Skeletal muscle tissue (tissue), 4 donors: ENCODE data around the gene KLRC2. TPM values are rescaled to one million over a fixed set of nuclear protein-coding genes. Genes with fewer than 3 reads are reported as not detected.
"Not testable (repeated sequence)": the region's sequence is repeated elsewhere in the genome, so short reads cannot be mapped to it uniquely, and the experiment has no call there.

ENCODE experiments used
- H3K27ac ChIP-seq: one replicate; pipeline ENCODE4 v1.7.0; 2013; ENCODE audit warnings: mild to moderate bottlenecking, low read depth, low read length, inconsistent platforms
- H3K27me3 ChIP-seq, 3 donors: one replicate each; pipeline ENCODE4 v1.7.0; 2013; ENCODE audit warnings: low read length in 3 of 3; ENCODE audit not compliant: control insufficient read depth in 3 of 3, insufficient read depth in 3 of 3
- H3K36me3 ChIP-seq, 3 donors: one replicate each; pipeline ENCODE4 v1.7.0; 2013; ENCODE audit warnings: low read length in 3 of 3; ENCODE audit not compliant: control insufficient read depth in 3 of 3, insufficient read depth in 3 of 3
- H3K4me1 ChIP-seq, 3 donors: one replicate each; pipeline ENCODE4 v1.7.0; 2013; ENCODE audit warnings: low read length in 3 of 3, mild to moderate bottlenecking in 3 of 3; ENCODE audit not compliant: control insufficient read depth in 3 of 3, insufficient read depth in 3 of 3
- H3K4me3 ChIP-seq, 3 donors: one replicate each; pipeline ENCODE4 v1.7.0; 2013; ENCODE audit warnings: low read length in 3 of 3
- H3K9ac ChIP-seq, 3 donors: one replicate each; pipeline ENCODE4 v1.7.0; 2013; ENCODE audit warnings: low read length in 3 of 3, mild to moderate bottlenecking in 3 of 3, moderate library complexity in 2 of 3, low read depth in 1 of 3
- H3K9me3 ChIP-seq, 3 donors: one replicate each; pipeline ENCODE4 v1.7.0; 2013; ENCODE audit warnings: low read length in 3 of 3; ENCODE audit not compliant: control insufficient read depth in 3 of 3
- total RNA-seq: library from RNA; depleted of rRNA; stranded (reverse); fragments of >200 nt; gene quantifications from one replicate; pipeline ENCODE4 v1.2.3, GENCODE V29; 2014
- donor health status: Osteomylitis.

Gene KLRC2
- total RNA-seq, 1 donor from 2014 or later, result 1.0 TPM

GRCh38 chr12:10446052-10446451 lies 10.2 kb upstream of the KLRC2 start:
- not testable (repeated sequence) for H3K4me3 ChIP-seq, H3K27ac ChIP-seq, H3K4me1 ChIP-seq, H3K9me3 ChIP-seq, H3K36me3 ChIP-seq, H3K9ac ChIP-seq, H3K27me3 ChIP-seq

DNA sequence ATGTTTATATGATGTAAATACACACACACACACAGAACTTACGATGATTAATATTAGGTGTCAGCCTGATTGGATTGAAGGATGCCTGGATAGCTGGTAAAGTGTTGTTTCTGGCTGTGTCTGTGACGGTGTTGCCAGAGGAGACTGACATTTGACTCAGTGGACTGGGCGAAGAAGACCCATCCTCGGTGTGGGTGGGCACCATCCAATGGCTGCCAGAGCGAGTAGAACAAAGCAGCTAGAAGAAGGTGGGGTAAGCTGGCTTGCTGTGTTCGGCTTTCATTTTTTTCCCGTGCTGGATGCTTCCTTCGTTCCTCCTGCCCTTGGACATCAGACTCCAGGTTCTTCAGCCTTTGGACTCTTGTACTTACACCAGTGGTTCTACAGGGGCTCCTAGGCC lies 5.3 kb upstream of the KLRC2 start:
- not testable (repeated sequence) for H3K27me3 ChIP-seq, H3K27ac ChIP-seq, H3K36me3 ChIP-seq, H3K4me1 ChIP-seq, H3K4me3 ChIP-seq, H3K9me3 ChIP-seq, H3K9ac ChIP-seq

- not testable (repeated sequence) for H3K27me3 ChIP-seq, H3K9ac ChIP-seq, H3K4me1 ChIP-seq, H3K36me3 ChIP-seq, H3K9me3 ChIP-seq, H3K4me3 ChIP-seq, H3K27ac ChIP-seq
Measured at GRCh38 chr12:10439608-10440274, 3.9 kb upstream of the KLRC2 start.

DNA sequence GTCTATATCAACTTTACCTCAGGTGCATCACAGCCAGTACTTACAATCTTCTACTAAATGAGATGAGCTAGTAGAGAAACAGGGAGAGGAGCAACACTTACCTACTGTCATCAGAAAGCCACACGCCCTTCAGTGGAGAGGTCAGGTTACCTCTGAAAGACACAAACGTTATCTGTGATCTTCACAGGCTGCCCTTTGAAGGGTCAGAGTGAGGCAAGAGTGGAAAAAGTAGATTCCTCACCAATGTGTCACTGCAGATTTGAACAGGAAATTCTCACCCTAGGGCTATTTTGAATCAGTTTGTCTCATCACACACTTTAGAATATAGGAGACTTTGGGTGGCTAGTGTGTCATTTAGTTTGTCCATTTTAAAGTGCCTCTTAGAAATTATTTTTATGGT lies 1.8 kb upstream of the KLRC2 start:
- not testable (repeated sequence) for H3K27ac ChIP-seq, H3K9ac ChIP-seq, H3K4me1 ChIP-seq, H3K36me3 ChIP-seq, H3K9me3 ChIP-seq, H3K27me3 ChIP-seq, H3K4me3 ChIP-seq

DNA sequence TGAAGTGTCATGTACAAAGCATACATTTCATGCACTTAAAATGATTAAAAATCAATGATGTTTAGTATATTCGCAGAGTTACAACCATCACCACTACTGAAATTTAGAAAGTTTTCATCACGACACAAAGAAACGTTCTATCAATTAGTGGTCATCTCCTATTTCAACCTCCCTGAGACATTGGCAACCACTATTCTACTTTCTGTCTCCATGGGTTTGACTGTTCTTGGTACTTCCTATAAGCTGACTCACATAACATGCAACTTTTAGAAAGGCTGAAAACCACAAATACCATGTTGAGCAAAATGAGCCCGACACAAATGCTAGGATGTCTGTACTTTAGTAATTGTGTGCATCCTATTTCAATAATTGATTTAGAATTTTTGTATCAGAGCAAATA lies 5.2 kb downstream of the KLRC2 start:
- not testable (repeated sequence) for H3K9me3 ChIP-seq, H3K4me1 ChIP-seq, H3K4me3 ChIP-seq, H3K9ac ChIP-seq, H3K27ac ChIP-seq, H3K36me3 ChIP-seq, H3K27me3 ChIP-seq

GRCh38 chr12:10425938-10426337 lies 9.9 kb downstream of the KLRC2 start:
- H3K4me3 ChIP-seq, H3K27me3 ChIP-seq, H3K4me1 ChIP-seq, H3K9ac ChIP-seq, H3K9me3 ChIP-seq, H3K27ac ChIP-seq, H3K36me3 ChIP-seq: not testable (repeated sequence)

DNA sequence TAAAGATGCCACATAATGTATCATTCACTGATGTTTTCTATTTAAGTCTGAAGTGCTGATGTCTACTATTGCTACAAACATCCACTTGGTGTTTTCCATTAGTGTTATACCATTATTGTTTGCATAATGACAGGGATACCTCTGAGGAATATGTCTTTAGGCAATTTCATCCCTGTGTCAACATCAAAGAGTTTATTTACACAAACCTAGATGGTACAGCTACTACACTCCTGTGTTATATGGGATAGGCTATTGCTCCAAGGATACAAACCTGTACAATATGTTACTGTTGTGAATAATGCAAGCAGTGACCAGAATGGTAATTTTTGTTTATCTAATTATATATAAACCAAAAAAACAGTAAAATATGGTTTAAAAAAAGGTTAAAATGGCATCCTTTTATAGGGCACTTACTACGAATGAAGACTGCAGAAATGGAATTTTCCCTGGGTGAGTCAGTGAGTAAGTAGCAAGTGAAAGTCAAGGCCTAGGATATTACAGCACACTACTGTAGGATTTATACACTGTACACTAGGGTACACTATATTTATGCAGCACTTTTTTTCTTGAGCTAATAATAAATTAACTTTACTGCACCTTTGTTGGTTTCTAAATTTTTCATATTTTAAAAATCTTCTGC lies 11.4 kb downstream of the KLRC2 start:
- not testable (repeated sequence) for H3K4me1 ChIP-seq, H3K9ac ChIP-seq, H3K27ac ChIP-seq, H3K4me3 ChIP-seq, H3K9me3 ChIP-seq, H3K36me3 ChIP-seq, H3K27me3 ChIP-seq

GRCh38 chr12:10422159-10422558 lies 13.7 kb downstream of the KLRC2 start:
- not testable (repeated sequence) for H3K27ac ChIP-seq, H3K4me3 ChIP-seq, H3K36me3 ChIP-seq, H3K4me1 ChIP-seq, H3K27me3 ChIP-seq, H3K9me3 ChIP-seq, H3K9ac ChIP-seq

DNA sequence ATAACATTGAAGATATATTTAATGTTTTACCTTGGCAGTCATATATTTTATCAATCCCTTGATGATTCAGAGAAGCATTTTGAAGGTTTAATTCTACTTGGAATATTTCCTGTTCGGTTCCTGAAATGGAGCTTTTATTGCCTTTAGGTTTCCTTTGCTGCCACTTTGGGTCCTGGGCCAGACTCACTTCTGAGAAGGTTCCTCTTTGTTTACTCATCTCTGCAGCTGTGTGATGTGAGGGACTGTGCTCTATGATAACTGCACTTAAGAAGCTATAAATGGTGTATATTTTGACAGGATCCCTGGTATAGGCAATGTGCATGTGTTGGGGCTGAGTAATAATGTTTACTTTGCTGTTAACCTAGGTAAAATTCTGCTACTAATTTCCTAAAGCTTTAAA lies 15.5 kb downstream of the KLRC2 start, which contains the start of gene KLRC3:
TSS of gene KLRC3 (minus strand) at position 262 of the 400 bp plus-strand sequence. CDS start at position 217, 45 bp downstream.
- not testable (repeated sequence) for H3K4me3 ChIP-seq, H3K4me1 ChIP-seq, H3K9ac ChIP-seq, H3K9me3 ChIP-seq, H3K36me3 ChIP-seq, H3K27me3 ChIP-seq, H3K27ac ChIP-seq

DNA sequence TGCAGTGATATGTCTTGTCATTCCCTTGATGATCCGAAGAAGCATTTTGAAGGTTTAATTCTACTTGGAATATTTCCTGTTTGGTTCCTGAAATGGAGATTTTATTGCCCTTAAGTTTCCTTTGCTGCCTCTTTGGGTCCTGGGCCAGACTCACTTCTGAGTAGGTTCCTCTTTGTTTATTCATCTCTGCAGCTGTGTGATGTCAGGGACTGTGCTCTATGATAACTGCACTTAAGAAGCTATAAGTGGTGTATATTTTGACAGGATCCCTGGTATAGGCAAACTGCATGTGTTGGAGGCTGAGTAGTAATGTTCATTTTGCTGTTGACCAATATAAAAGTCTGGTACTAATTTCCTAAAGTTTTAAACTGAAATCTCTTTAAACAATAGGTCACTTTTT lies 26.4 kb downstream of the KLRC2 start, which contains the start of gene KLRC4:
TSS of gene KLRC4 (minus strand) at position 366 of the 400 bp plus-strand sequence. CDS start at position 184, 182 bp downstream.
- H3K9me3 ChIP-seq, result peaks cover 0 to 3% (median 0%) of the 10 kb centered on the region in 3 donors
- no peak within 1 kb of the TSS for H3K4me3 ChIP-seq
- no peak within 1 kb of the TSS for H3K27ac ChIP-seq
- no peaks in the 10 kb centered on the region for H3K4me1 ChIP-seq
- no peaks in the 10 kb centered on the region for H3K36me3 ChIP-seq
- H3K27me3 ChIP-seq, result no peaks in the 10 kb centered on the region
- H3K9ac ChIP-seq, result no peak within 1 kb of the TSS
